OCI-LY1 (cell line): Measurements from ENCODE around the gene CFAP221.

Experiments
- H2AFZ ChIP-seq: fragments of 200-600 bp; sonication (generic), shearing (Covaris generic); 2 replicates; pipeline ENCODE4 v1.6.0; 2014; ENCODE audit warnings: antibody characterized with exemption, mild to moderate bottlenecking, low read length
- H3F3A ChIP-seq: fragments of 200-600 bp; sonication (generic), shearing (Covaris generic); 2 replicates; pipeline ENCODE4 v1.6.0; 2014; ENCODE audit warnings: mild to moderate bottlenecking, antibody characterized with exemption, low read length, moderate library complexity; ENCODE audit not compliant: insufficient read depth
- H3K27ac ChIP-seq: fragments of 200-600 bp; sonication (generic); 2 replicates; pipeline ENCODE4 v1.5.1; 2014; ENCODE audit warnings: low read length, mixed run types, mild to moderate bottlenecking, low read depth; ENCODE audit not compliant: poor library complexity, severe bottlenecking
- H3K27me3 ChIP-seq: fragments of 200-600 bp; sonication (generic); 2 replicates; pipeline ENCODE4 v1.6.0; 2014; ENCODE audit warnings: antibody characterized with exemption, mild to moderate bottlenecking, low read length, moderate library complexity; ENCODE audit not compliant: insufficient read depth
- H3K36me3 ChIP-seq: fragments of 200-600 bp; sonication (generic); 2 replicates; pipeline ENCODE4 v1.6.1; 2014; ENCODE audit warnings: mild to moderate bottlenecking, antibody characterized with exemption, low read length, moderate library complexity, mixed read lengths; ENCODE audit not compliant: insufficient read depth
- H3K4me1 ChIP-seq: fragments of 200-600 bp; sonication (generic); 2 replicates; pipeline ENCODE4 v1.5.1; 2014; ENCODE audit warnings: mild to moderate bottlenecking, low read length, moderate library complexity; ENCODE audit not compliant: insufficient read depth, severe bottlenecking
- H3K4me2 ChIP-seq: fragments of 200-600 bp; sonication (generic), shearing (Covaris generic); 2 replicates; pipeline ENCODE4 v1.6.1; 2014; ENCODE audit warnings: low read length
- H3K4me3 ChIP-seq: fragments of 200-600 bp; sonication (generic); 2 replicates; pipeline ENCODE4 v1.5.1; 2014; ENCODE audit warnings: low read length, low read depth, mild to moderate bottlenecking, mixed read lengths; ENCODE audit not compliant: poor library complexity, severe bottlenecking
- H3K79me2 ChIP-seq: fragments of 200-600 bp; shearing (Covaris generic); 2 replicates; pipeline ENCODE4 v1.6.1; 2016; ENCODE audit warnings: mixed run types, low read length, mixed read lengths; ENCODE audit not compliant: insufficient read depth
- H3K9ac ChIP-seq: fragments of 200-600 bp; sonication (generic), shearing (Covaris generic); 2 replicates; pipeline ENCODE4 v1.6.1; 2014; ENCODE audit warnings: mild to moderate bottlenecking, low read length, mixed read lengths
- H3K9me2 ChIP-seq: fragments of 200-600 bp; sonication (generic), shearing (Covaris generic); 2 replicates; pipeline ENCODE4 v1.6.1; 2014; ENCODE audit warnings: low read depth, mild to moderate bottlenecking, low read length, mixed read lengths
- H3K9me3 ChIP-seq: fragments of 200-600 bp; shearing (Covaris generic); 2 replicates; pipeline ENCODE4 v1.6.1; 2014; ENCODE audit warnings: low read length, mixed read lengths
- H4K20me1 ChIP-seq: fragments of 200-600 bp; sonication (generic), shearing (Covaris generic); 2 replicates; pipeline ENCODE4 v1.6.0; 2016; ENCODE audit warnings: mild to moderate bottlenecking, low read length; ENCODE audit not compliant: insufficient read depth
- CTCF ChIP-seq: fragments of 200-600 bp; sonication (generic), shearing (Covaris generic); IDR thresholded peaks from 2 replicates; pipeline ENCODE4 v1.5.1; 2017; ENCODE audit warnings: mild to moderate bottlenecking, antibody characterized with exemption, low read length, moderate library complexity, mixed read lengths
- EZH2 ChIP-seq: fragments of 200-600 bp; sonication (generic), shearing (Covaris generic); IDR thresholded peaks from 2 replicates; pipeline ENCODE4 v1.8.0; 2017; ENCODE audit warnings: borderline replicate concordance, mixed run types, mild to moderate bottlenecking, antibody characterized with exemption, low read length, moderate library complexity, mixed read lengths

Gene CFAP221

DNA sequence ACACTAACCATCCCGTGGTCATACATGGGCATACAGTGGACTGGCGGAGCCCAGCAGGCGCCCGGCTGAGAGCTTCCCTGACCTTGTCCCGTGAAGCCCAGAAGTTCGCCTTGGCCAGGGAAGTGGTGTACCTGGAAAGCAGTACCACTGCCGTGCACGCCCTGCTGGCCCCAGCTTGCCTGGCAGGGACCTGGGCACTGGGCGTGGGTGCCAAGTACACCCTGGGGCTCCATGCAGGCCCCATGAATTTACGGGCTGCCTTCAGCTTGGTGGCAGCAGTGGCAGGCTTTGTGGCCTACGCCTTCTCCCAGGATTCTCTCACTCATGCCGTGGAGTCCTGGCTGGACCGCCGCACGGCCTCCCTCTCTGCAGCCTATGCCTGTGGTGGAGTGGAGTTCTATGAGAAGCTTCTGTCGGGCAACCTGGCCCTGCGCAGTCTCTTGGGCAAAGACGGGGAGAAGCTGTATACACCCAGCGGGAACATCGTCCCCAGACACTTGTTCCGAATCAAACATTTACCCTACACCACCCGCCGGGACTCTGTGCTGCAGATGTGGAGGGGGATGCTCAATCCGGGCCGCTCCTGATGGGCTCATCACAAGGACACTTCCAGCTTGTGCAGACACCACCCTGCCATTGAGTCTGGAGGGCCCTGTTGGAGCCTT, 137.1 kb downstream of the CFAP221 start:
- H4K20me1 ChIP-seq, result no peaks in the 10 kb centered on the region
- 0 out of 2 replicates have a peak, but pooled peaks cover 5% of the 10 kb centered on the region for H3F3A ChIP-seq
- H3K4me2 ChIP-seq, result no peak overlapping the region
- peaks cover 19% of the 10 kb centered on the region for H3K36me3 ChIP-seq
- H3K27ac ChIP-seq, result no peak overlapping the region
- H2AFZ ChIP-seq, result no peak overlapping the region
- no peak overlapping the region for H3K4me3 ChIP-seq
- no peaks in the 10 kb centered on the region for H3K27me3 ChIP-seq
- no peaks in the 10 kb centered on the region for H3K9me3 ChIP-seq
- H3K79me2 ChIP-seq, result peaks cover 10% of the 10 kb centered on the region
- no peaks in the 10 kb centered on the region for H3K9me2 ChIP-seq
- no peak overlapping the region for H3K9ac ChIP-seq
- TF ChIP-seq EZH2 (no peak), CTCF (no peak)
- peaks cover 19% of the 10 kb centered on the region for H3K4me1 ChIP-seq

- Histone ChIP-seq H3K9me2 (no peaks in the 10 kb centered on the region), H3K9ac (no peak overlapping the region), H3K9me3 (no peaks in the 10 kb centered on the region), H3K4me2 (no peak overlapping the region), H3K4me3 (no peak overlapping the region), H3K27ac (no peak overlapping the region), H3K79me2 (peaks cover 10% of the 10 kb centered on the region), H3K36me3 (peaks cover 24% of the 10 kb centered on the region), H4K20me1 (no peaks in the 10 kb centered on the region), H3F3A (no peaks in the 10 kb centered on the region), H2AFZ (no peak overlapping the region), H3K27me3 (no peaks in the 10 kb centered on the region), H3K4me1 (peaks cover 19% of the 10 kb centered on the region)
- TF ChIP-seq EZH2, result no peak
- TF ChIP-seq CTCF, result no peak
These were observed 137.6 kb downstream of the CFAP221 start for GRCh38 chr2:119681868-119682220.

GRCh38 chr2:119682578-119682977, 138.3 kb downstream of the CFAP221 start:
- H3K9me3 ChIP-seq, result no peaks in the 10 kb centered on the region
- H3K79me2 ChIP-seq, result peaks cover 10% of the 10 kb centered on the region
- H3K27ac ChIP-seq, result no peak overlapping the region
- no peaks in the 10 kb centered on the region for H4K20me1 ChIP-seq
- H3K4me3 ChIP-seq, result no peak overlapping the region
- H3K4me1 ChIP-seq, result peaks cover 19% of the 10 kb centered on the region
- H3K36me3 ChIP-seq, result peaks cover 31% of the 10 kb centered on the region
- H3F3A ChIP-seq, result no peaks in the 10 kb centered on the region
- TF ChIP-seq CTCF (no peak), EZH2 (no peak)
- no peaks in the 10 kb centered on the region for H3K27me3 ChIP-seq
- H3K9me2 ChIP-seq, result no peaks in the 10 kb centered on the region
- no peak overlapping the region for H2AFZ ChIP-seq
- no peak overlapping the region for H3K9ac ChIP-seq
- no peak overlapping the region for H3K4me2 ChIP-seq
